ENCODE data around the gene STXBP6. TPM values are rescaled to one million over a fixed set of nuclear protein-coding genes. Genes with fewer than 3 reads are reported as not detected.

STXBP6 gene
- total RNA-seq, 1 donor from 2014 or later = 11.0 TPM

GRCh38 chr14:24766434-24766833, 283.5 kb downstream of the STXBP6 start:
- no peak overlapping the region for H3K27ac Mint-ChIP-seq
- H2AFZ ChIP-seq (replicated peaks) = no peak overlapping the region

GRCh38 chr14:24761141-24761540, 288.8 kb downstream of the STXBP6 start:
- Mint-ChIP-seq H3K36me3 (no peaks in the 10 kb centered on the region), H3K4me3 (no peak overlapping the region), H3K9me3 (no peaks in the 10 kb centered on the region), H3K27me3 (ENCODE audit: insufficient read depth, low read depth) (no peaks in the 10 kb centered on the region), H3K27ac (no peak overlapping the region), H3K4me1 (no peaks in the 10 kb centered on the region)
- Histone ChIP-seq H3K4me1 (no peaks in the 10 kb centered on the region), H3K79me2 (ENCODE audit: low read depth) (no peaks in the 10 kb centered on the region), H3F3A (ENCODE audit: low read depth) (no peaks in the 10 kb centered on the region), H3K27ac (no peak overlapping the region), H3K9ac (no peak overlapping the region), H4K20me1 (ENCODE audit: low read depth) (no peaks in the 10 kb centered on the region), H3K27me3 (no peaks in the 10 kb centered on the region), H3K36me3 (no peaks in the 10 kb centered on the region), H3K4me3 (no peak overlapping the region), H3K4me2 (no peak overlapping the region), H3K9me3 (ENCODE audit: low read depth) (no peaks in the 10 kb centered on the region), H2AFZ (replicated peaks) (no peak overlapping the region)
- TF ChIP-seq EZH2 (IDR thresholded peaks at IDR 0.05) = no peak
- TF ChIP-seq CTCF (IDR thresholded peaks at IDR 0.05) = no peak
- TF ChIP-seq EZH2phosphoT487 (IDR thresholded peaks at IDR 0.05) = no peak
- DNase-seq (ENCODE audit: low spot score) = no peak

More at GRCh38 chr14:24766434-24766833, 283.5 kb downstream of the STXBP6 start:
- no peaks in the 10 kb centered on the region for H3K9me3 Mint-ChIP-seq
- no peak overlapping the region for H3K4me3 Mint-ChIP-seq
- no peak overlapping the region for H3K4me2 ChIP-seq
- no peaks in the 10 kb centered on the region for H3K36me3 ChIP-seq
- H3K4me1 Mint-ChIP-seq = no peaks in the 10 kb centered on the region
- no peaks in the 10 kb centered on the region for H3F3A ChIP-seq (ENCODE audit: low read depth)
- no peaks in the 10 kb centered on the region for H4K20me1 ChIP-seq (ENCODE audit: low read depth)
- no peaks in the 10 kb centered on the region for H3K27me3 ChIP-seq
- H3K4me1 ChIP-seq = no peaks in the 10 kb centered on the region
- H3K4me3 ChIP-seq = no peak overlapping the region
- no peaks in the 10 kb centered on the region for H3K9me3 ChIP-seq (ENCODE audit: low read depth)
- no peaks in the 10 kb centered on the region for H3K27me3 Mint-ChIP-seq (ENCODE audit: insufficient read depth, low read depth)
- H3K27ac ChIP-seq = no peak overlapping the region
- H3K79me2 ChIP-seq (ENCODE audit: low read depth) = no peaks in the 10 kb centered on the region
- no peak overlapping the region for H3K9ac ChIP-seq
- DNase-seq (ENCODE audit: low spot score) = no peak
- H3K36me3 Mint-ChIP-seq = no peaks in the 10 kb centered on the region
- TF ChIP-seq CTCF (IDR thresholded peaks at IDR 0.05) (no peak), EZH2 (IDR thresholded peaks at IDR 0.05) (no peak), EZH2phosphoT487 (IDR thresholded peaks at IDR 0.05) (no peak)

All from neural progenitor cell (in vitro differentiated cells).